ENCODE data around the gene HPD. TPM values are rescaled to one million over a fixed set of nuclear protein-coding genes. Genes with fewer than 3 reads are reported as not detected.
A peak's percentile ranks its signal among the peaks of the same experiment; 100 is the strongest.

Gene HPD
- total and polyA plus RNA-seq, 10 donors, result 0.57 to 2.8 (median 1.0) TPM; not detected in 1

DNA sequence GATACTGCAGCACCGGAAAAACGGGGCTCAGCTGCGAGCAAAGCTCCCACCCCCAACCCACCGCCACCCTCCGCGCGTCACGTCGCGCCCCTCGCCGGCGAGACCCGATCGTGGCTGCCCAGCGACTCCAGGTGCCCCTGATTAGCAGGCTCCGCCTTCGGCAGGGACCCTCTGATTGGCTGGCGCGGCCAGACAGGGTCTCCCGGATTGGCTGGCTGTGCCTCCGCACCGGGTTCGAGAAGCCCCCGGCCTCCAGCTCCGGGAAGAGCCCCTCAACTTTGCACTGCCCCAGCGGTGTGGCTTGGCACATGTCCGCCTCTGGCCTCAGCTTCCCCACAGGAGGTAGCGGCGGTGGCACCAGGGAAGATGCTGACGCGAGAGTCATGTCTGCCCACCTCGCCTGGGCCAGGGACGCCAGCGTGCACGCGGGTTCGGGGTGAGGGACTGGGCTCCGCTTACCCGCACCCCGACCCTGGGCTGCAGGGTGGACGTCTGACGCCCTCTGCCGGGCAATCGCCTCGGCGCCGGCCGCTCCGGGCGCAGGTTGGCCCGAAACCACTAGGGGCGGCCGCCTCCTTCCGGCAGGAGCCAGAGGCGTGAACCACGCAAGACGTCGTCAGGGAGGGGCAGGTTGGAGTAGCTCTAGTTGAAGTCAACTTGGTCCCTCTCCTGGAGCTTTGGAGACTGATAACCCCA lies 64.7 kb downstream of the HPD start:
- Histone ChIP-seq H3K4me1 (peaks cover 74 to 100% (median 99%) of the 10 kb centered on the region in 6 donors), H3K27ac (peak overlapping the region; percentile 93 to 100 (median 100)), H3K27me3 (replicated peaks in 1 of 7) (no peaks in the 10 kb centered on the region), H3K4me3 (peak overlapping the region; percentile 51 to 80 (median 67)), H3K36me3 (peaks cover 0 to 48% (median 18%) of the 10 kb centered on the region in 6 donors), H3K9me3 (no peaks in the 10 kb centered on the region)
- TF ChIP-seq, protein P1, sequence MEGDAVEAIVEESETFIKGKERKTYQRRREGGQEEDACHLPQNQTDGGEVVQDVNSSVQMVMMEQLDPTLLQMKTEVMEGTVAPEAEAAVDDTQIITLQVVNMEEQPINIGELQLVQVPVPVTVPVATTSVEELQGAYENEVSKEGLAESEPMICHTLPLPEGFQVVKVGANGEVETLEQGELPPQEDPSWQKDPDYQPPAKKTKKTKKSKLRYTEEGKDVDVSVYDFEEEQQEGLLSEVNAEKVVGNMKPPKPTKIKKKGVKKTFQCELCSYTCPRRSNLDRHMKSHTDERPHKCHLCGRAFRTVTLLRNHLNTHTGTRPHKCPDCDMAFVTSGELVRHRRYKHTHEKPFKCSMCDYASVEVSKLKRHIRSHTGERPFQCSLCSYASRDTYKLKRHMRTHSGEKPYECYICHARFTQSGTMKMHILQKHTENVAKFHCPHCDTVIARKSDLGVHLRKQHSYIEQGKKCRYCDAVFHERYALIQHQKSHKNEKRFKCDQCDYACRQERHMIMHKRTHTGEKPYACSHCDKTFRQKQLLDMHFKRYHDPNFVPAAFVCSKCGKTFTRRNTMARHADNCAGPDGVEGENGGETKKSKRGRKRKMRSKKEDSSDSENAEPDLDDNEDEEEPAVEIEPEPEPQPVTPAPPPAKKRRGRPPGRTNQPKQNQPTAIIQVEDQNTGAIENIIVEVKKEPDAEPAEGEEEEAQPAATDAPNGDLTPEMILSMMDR (IDR thresholded peaks at IDR 0.05 in 8 of 11, conservative IDR thresholded peaks at IDR 0.05 in 3 of 11), result peak; percentile 96 to 100 (median 100)
- TF ChIP-seq POLR2A (IDR thresholded peaks at IDR 0.05) (no peak), POLR2AphosphoS5 (IDR thresholded peaks at IDR 0.05) (peak; percentile 88 to 96 (median 90))
- 0% methylated on average over 21 to 59 of the region's 59 CpGs for whole genome bisulfite sequencing, 5 donors
- intact Hi-C loops (cut with DNase I; ENCODE audit: low total_unique reads), result loop anchor here (5.0 kb wide), 1 partner anchor 97 kb away; no protein-coding TSS in a partner anchor
- DNase-seq, result peak; percentile 100

DNA sequence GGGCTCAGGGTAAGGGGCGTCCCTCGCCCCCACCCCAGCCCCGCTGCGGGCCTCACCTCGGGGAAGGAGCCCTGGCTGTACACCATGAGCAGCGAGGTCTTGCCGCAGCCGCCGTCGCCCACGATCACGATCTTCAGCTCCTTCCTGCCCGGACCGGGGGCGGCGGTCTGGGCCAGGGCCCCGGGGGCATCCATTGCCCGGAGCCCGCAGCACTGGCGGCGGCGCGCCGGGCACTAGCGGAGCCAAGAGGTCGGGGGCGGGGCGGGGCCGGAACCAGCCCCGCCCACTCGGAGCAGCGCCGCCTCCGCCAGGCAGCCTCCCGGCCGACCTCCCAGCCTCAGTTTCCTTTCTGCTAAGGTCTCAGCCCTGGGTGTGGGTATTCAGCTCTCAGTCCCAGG lies 65.2 kb downstream of the HPD start, which contains the start of gene RHOF:
Gene RHOF, minus strand, starts transcription at position 249 of the 398 bp plus-strand sequence. Its CDS starts 55 bp downstream, at position 194.
- peak; percentile 95 for DNase-seq
- Histone ChIP-seq H3K4me3 (peak within 1 kb of the TSS; percentile 51 to 80 (median 67)), H3K4me1 (peaks cover 74 to 100% (median 99%) of the 10 kb centered on the region in 6 donors), H3K9me3 (no peaks in the 10 kb centered on the region), H3K36me3 (peaks cover 0 to 42% (median 18%) of the 10 kb centered on the region in 6 donors), H3K27me3 (replicated peaks in 1 of 7) (no peaks in the 10 kb centered on the region), H3K27ac (peak within 1 kb of the TSS; percentile 93 to 100 (median 100))
- TF ChIP-seq, protein P1 (IDR thresholded peaks at IDR 0.05 in 8 of 11, conservative IDR thresholded peaks at IDR 0.05 in 3 of 11), result no peak
- TF ChIP-seq POLR2AphosphoS5 (IDR thresholded peaks at IDR 0.05) (peak; percentile 3 to 55 (median 55)), POLR2A (IDR thresholded peaks at IDR 0.05) (peak in 1 of 3 donors; percentile 28)
- WGBS, 5 donors, result 0 to 2% (median 1%) methylated on average over 10 to 36 of the region's 36 CpGs
- intact Hi-C loops (cut with DNase I; ENCODE audit: low total_unique reads), result loop anchor here (5.0 kb wide), 1 partner anchor 96 kb away; no protein-coding TSS in a partner anchor

DNA sequence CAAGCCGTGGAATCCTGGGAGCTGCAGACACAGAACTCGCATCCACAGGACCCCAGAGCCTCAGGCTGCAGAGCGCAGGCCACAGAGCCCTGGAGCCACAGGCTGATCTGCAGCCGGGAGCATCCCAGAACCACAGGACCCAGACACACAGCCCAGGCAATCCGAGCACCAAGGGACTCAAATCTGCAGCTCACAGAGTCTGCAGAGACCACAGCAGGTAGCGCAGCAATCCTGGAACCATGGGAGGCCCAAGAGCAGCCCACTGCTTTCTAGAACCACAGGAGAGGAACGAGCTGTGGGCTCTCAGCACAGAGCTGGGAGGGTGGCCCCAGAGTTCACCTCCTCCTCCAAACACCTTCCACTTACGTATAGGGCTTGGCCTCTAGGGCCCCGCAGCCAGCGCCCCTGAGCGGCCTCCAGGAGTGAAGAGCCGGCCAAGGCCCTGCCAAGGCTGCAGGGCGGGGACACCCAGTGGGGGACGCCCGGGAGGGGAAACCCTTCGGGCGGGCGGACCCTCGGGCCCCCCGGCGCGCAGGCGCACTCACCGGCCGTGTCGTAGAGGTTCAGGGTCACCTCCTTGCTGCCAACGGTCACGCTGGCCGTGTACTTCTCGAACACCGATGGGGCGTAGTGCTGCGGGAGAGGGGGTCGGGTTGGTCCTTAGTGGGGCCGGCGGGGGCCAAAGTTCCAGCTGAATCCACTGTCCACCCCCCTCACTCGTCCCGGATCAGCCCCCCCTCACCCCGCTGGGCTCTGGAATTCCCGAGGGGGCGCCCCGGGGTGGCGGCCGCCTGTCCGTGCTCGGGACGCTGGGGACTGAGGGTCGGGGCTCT lies 65.8 kb downstream of the HPD start:
- peak; percentile 24 to 75 (median 60) for TF ChIP-seq POLR2AphosphoS5 (IDR thresholded peaks at IDR 0.05)
- TF ChIP-seq, protein P1 (IDR thresholded peaks at IDR 0.05 in 8 of 11, conservative IDR thresholded peaks at IDR 0.05 in 3 of 11), result peak in 1 of 11 experiments; percentile 34
- no peak for TF ChIP-seq POLR2A (IDR thresholded peaks at IDR 0.05)
- 5 to 21% (median 10%) methylated on average over 26 to 48 of the region's 48 CpGs for WGBS, 5 donors
- Histone ChIP-seq H3K9me3 (no peaks in the 10 kb centered on the region), H3K27me3 (replicated peaks in 1 of 7) (no peaks in the 10 kb centered on the region), H3K4me3 (peak overlapping the region; percentile 51 to 80 (median 67)), H3K36me3 (peaks cover 0 to 36% (median 15%) of the 10 kb centered on the region in 6 donors), H3K4me1 (peaks cover 74 to 100% (median 99%) of the 10 kb centered on the region in 6 donors), H3K27ac (peak overlapping the region; percentile 93 to 100 (median 100))
- intact Hi-C loops (cut with DNase I; ENCODE audit: low total_unique reads), result loop anchor here (5.0 kb wide), 1 partner anchor 96 kb away; no protein-coding TSS in a partner anchor
- DNase-seq, result peak; percentile 93
